MM.1S (cell line): ENCODE results near the gene DENND2D.

Experiments
- CTCF ChIP-seq: fragments of 300-600 bp; sonication (generic); IDR thresholded peaks from 2 replicates; pipeline ENCODE4 v1.5.1; 2016; ENCODE audit warnings: antibody characterized with exemption, low read length, mixed read lengths
- EZH2 ChIP-seq: fragments of 300-600 bp; sonication (generic); optimal IDR thresholded peaks from 2 replicates; pipeline ENCODE3; 2017; ENCODE audit warnings: low read depth, mild to moderate bottlenecking, antibody characterized with exemption, low read length, mixed read lengths
- EZH2phosphoT487 ChIP-seq: fragments of 300-600 bp; sonication (generic); IDR thresholded peaks from 2 replicates; pipeline ENCODE4 v1.6.1; 2018; ENCODE audit warnings: antibody characterized with exemption, low read length

DNA sequence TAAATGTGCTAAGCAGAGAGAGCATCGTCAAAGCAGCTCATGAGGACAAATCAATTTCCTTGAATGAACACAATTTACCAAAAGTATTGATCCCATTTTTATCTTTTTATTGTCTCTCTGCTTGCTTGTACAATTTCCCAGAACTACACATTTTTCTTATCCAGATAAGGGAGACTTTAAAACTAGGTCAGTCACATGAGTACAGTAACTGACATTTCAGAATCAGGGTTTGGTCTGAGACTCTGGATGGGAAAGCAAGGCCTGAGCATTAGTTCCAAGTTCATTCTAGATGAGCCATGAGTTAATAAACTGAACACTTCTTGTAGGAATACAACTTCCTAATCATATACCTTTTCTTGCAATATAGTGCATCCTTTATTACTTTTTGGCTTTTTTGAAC, 11.5 kb upstream of the DENND2D start:
- TF ChIP-seq CTCF (no peak), EZH2 (no peak), EZH2phosphoT487 (no peak)
